DOHH2 (cell line): ENCODE results near the gene DOCK1.

Experiments used
- H3F3A ChIP-seq: fragments of 200-600 bp; sonication (generic), shearing (Covaris generic); 2 replicates; pipeline ENCODE4 v1.6.0; 2016; ENCODE audit warnings: antibody characterized with exemption, mild to moderate bottlenecking; ENCODE audit not compliant: control insufficient read depth, insufficient read depth
- H3K27ac ChIP-seq: fragments of 200-600 bp; sonication (generic); 2 replicates; pipeline ENCODE4 v1.5.1; 2014; ENCODE audit warnings: low read depth, mild to moderate bottlenecking, low read length, moderate library complexity
- H3K27me3 ChIP-seq: fragments of 200-600 bp; sonication (generic); 2 replicates; pipeline ENCODE4 v1.6.1; 2014; ENCODE audit warnings: mild to moderate bottlenecking, low read length, mixed read lengths; ENCODE audit not compliant: control insufficient read depth
- H3K36me3 ChIP-seq: fragments of 200-600 bp; sonication (generic); 2 replicates; pipeline ENCODE4 v1.6.1; 2014; ENCODE audit warnings: mild to moderate bottlenecking, low read length, moderate library complexity, mixed read lengths; ENCODE audit not compliant: control insufficient read depth
- H3K4me1 ChIP-seq: fragments of 200-600 bp; sonication (generic); 2 replicates; pipeline ENCODE4 v1.6.1; 2014; ENCODE audit warnings: mild to moderate bottlenecking, low read length, mixed read lengths; ENCODE audit not compliant: control insufficient read depth
- H3K4me2 ChIP-seq: fragments of 200-600 bp; sonication (generic); 2 replicates; pipeline ENCODE4 v1.6.0; 2014; ENCODE audit warnings: mild to moderate bottlenecking, low read length, moderate library complexity
- H3K4me3 ChIP-seq: fragments of 200-600 bp; sonication (generic); 2 replicates; pipeline ENCODE4 v1.5.1; 2014; ENCODE audit warnings: mild to moderate bottlenecking, low read length, mixed read lengths
- H3K79me2 ChIP-seq: fragments of 200-600 bp; sonication (generic); 2 replicates; pipeline ENCODE4 v1.6.1; 2014; ENCODE audit warnings: mild to moderate bottlenecking, low read length, mixed read lengths; ENCODE audit not compliant: control insufficient read depth
- H3K9me2 ChIP-seq: fragments of 200-600 bp; sonication (generic); replicated peaks from 2 replicates; pipeline ENCODE4 v1.6.1; 2014; ENCODE audit warnings: mild to moderate bottlenecking, low read length, mixed read lengths; ENCODE audit not compliant: control insufficient read depth
- H3K9me3 ChIP-seq: fragments of 200-600 bp; sonication (generic); 2 replicates; pipeline ENCODE4 v1.6.1; 2014; ENCODE audit warnings: antibody characterized with exemption, low read length, mixed read lengths; ENCODE audit not compliant: control insufficient read depth, insufficient read depth
- H4K20me1 ChIP-seq: fragments of 200-600 bp; sonication (generic); 2 replicates; pipeline ENCODE4 v1.6.0; 2014; ENCODE audit warnings: low read depth, mild to moderate bottlenecking, antibody characterized with exemption, low read length, moderate library complexity; ENCODE audit not compliant: control insufficient read depth, insufficient read depth
- CTCF ChIP-seq: fragments of 200-600 bp; sonication (generic); IDR thresholded peaks from one replicate; pipeline ENCODE4 v1.5.1; 2014; ENCODE audit warnings: antibody characterized with exemption, mild to moderate bottlenecking, low read depth, low read length; ENCODE audit not compliant: poor library complexity, severe bottlenecking
- EZH2phosphoT487 ChIP-seq: fragments of 200-600 bp; sonication (generic); IDR thresholded peaks from 2 replicates; pipeline ENCODE4 v1.6.1; 2017; ENCODE audit warnings: borderline replicate concordance, mild to moderate bottlenecking, antibody characterized with exemption, low read length, moderate library complexity, mixed read lengths

The DOCK1 gene

DNA sequence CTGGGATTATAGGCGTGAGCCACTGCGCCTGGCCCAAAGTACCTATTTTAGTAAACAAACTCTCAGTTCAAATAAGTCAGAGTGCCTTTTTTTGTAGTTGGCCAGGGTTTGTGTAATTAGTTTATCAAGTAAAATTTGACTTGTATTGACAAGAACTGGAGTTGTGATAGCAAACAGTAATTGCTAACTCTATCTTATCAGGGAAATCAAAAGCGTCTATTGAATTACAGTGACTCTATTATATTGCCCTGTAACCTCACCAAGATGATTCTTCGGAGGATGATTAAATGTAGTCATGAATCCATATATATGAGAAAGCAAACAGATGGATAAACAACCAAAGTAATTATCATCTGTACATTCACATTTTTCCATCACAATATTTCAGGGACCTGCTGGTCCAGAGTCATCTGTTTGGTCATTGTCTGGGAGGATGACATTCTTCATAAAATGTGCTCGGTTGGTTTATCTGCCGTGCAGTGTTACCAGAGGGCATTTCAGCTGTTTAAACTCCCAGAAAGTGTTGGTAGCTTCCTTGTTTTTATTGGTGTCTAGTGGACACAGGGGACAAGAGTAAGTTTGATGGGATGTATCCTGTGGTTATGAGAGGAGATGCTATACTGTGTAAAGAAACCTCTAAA lies 35.6 kb downstream of the DOCK1 start:
- H3K4me2 ChIP-seq: no peak overlapping the region
- no peaks in the 10 kb centered on the region for H3K79me2 ChIP-seq
- H3F3A ChIP-seq: no peaks in the 10 kb centered on the region
- no peaks in the 10 kb centered on the region for H4K20me1 ChIP-seq
- no peaks in the 10 kb centered on the region for H3K9me2 ChIP-seq
- TF ChIP-seq EZH2phosphoT487: no peak
- TF ChIP-seq CTCF: no peak
- H3K36me3 ChIP-seq: no peaks in the 10 kb centered on the region
- no peaks in the 10 kb centered on the region for H3K4me1 ChIP-seq
- peaks cover 11% of the 10 kb centered on the region; the same call in 1 of the 2 replicates for H3K9me3 ChIP-seq
- H3K4me3 ChIP-seq: no peak overlapping the region
- H3K27me3 ChIP-seq: no peaks in the 10 kb centered on the region
- H3K27ac ChIP-seq: no peak overlapping the region

DNA sequence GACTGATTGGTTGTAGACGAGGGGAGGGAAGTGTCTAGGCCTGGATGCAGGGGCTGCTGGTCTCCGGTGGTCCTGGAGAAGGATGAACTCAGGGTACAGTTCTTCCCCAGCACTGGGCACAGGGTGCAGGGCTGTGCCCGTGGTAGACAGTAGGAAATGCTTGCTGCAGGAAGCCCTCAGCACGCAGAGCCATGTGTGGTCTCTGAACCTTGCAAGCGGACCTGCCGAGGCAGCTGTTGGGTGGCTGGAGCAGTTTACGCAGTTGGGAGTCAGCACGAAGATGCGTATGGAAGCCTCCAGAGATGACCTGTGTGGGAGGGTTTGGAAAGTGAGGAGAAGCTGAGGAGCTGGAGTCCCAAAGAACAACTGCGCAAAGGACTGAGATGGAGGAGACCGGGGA lies 39.0 kb downstream of the DOCK1 start:
- Histone ChIP-seq H3K9me3 (peaks cover 32% of the 10 kb centered on the region), H3F3A (peaks cover 4% of the 10 kb centered on the region), H3K4me1 (no peaks in the 10 kb centered on the region), H3K9me2 (no peaks in the 10 kb centered on the region), H3K27ac (no peak overlapping the region), H3K4me3 (no peak overlapping the region), H4K20me1 (no peaks in the 10 kb centered on the region), H3K79me2 (no peaks in the 10 kb centered on the region), H3K4me2 (no peak overlapping the region), H3K36me3 (no peaks in the 10 kb centered on the region), H3K27me3 (no peaks in the 10 kb centered on the region)
- TF ChIP-seq EZH2phosphoT487 (no peak), CTCF (no peak)

DNA sequence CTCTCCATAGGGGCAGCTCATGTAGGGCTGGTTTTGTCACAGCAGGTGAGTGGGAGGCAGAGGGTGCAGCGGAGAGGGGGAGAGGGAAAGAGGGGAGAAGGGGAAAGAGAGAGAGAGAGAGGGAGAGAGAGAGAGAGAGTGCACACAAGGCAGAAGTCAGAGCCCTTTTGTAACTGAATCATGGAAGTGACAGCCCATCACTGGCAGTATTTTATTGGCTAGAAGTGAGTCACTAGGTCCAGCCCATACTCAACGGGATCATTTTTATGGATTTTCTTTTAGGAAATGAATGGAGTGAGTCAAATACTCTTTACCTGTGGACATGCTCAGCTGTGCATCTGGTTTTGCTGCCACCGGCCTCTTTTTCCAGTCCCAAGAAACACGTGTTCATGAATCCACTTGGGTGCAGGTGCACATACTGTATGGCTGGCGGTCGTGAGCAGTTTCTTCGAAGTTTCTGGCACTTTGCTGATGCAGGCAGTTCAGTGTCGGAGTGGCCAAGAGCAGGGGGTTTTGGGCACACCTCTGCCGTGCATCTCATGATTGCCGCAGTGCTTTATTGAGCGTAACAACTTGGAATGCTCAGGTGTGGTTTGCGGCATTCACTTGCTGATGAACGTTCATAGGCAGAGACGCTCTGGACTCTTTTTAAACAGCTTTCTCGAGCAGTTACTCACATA lies 40.3 kb downstream of the DOCK1 start:
- no peaks in the 10 kb centered on the region for H3K27me3 ChIP-seq
- no peak overlapping the region for H3K27ac ChIP-seq
- peaks cover 4% of the 10 kb centered on the region for H3F3A ChIP-seq
- H3K36me3 ChIP-seq: no peaks in the 10 kb centered on the region
- H3K4me2 ChIP-seq: no peak overlapping the region
- H3K9me3 ChIP-seq: peaks cover 44% of the 10 kb centered on the region
- H3K79me2 ChIP-seq: no peaks in the 10 kb centered on the region
- no peaks in the 10 kb centered on the region for H3K9me2 ChIP-seq
- H3K4me3 ChIP-seq: no peak overlapping the region
- no peak for TF ChIP-seq CTCF
- no peak for TF ChIP-seq EZH2phosphoT487
- no peaks in the 10 kb centered on the region for H4K20me1 ChIP-seq
- H3K4me1 ChIP-seq: no peaks in the 10 kb centered on the region
